GM18907 (cell line): ENCODE data around the gene GRK2.

Source experiments
- ATAC-seq: cut with Tn5 transposase; IDR thresholded peaks from one replicate; pipeline ENCODE4 v1.9.1; 2021; ENCODE audit warnings: mild to moderate bottlenecking, moderate library complexity; ENCODE audit not compliant: unreplicated experiment

Gene GRK2

DNA sequence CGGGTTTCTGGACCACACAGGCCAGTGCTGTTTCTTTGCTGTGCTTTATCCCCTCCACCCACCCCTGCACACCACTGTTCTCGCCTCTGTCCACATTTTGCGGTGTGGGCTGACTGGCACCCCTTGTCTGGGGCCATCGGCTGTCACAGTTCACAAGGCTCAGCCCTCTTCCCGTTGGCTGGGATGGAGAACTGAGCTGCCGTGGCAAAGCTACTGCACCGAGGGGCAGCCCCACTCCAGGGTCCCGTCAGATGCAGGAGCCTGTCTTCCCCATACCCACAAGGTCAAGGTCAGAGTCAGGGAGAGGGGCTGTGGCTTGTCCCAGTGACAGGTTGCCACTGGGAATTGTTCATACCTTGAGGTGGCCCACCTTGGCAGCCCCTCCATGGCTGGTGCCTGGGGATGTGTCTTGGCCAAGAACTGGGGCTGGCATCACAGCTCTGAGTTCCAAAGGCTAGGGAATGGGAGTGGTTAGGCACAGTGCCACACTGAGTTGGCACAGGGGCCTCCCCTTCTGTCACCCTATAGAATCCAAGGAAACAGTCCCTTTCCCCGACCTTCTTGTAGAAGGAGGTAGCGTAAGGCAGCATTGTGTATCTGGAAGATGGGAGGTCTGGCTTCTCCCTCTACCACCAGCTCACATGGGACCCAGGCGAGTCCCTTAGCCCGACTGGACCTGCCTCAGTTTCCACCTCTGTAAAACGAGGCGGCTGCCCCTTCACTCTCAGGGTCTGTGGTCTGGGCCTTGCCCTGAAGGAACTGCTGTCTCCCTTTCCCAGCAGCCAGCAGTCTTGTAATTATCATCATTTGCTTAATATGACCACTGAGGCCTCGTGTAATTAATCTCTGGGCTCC lies 3.4 kb downstream of the GRK2 start:
- no peak for ATAC-seq

DNA sequence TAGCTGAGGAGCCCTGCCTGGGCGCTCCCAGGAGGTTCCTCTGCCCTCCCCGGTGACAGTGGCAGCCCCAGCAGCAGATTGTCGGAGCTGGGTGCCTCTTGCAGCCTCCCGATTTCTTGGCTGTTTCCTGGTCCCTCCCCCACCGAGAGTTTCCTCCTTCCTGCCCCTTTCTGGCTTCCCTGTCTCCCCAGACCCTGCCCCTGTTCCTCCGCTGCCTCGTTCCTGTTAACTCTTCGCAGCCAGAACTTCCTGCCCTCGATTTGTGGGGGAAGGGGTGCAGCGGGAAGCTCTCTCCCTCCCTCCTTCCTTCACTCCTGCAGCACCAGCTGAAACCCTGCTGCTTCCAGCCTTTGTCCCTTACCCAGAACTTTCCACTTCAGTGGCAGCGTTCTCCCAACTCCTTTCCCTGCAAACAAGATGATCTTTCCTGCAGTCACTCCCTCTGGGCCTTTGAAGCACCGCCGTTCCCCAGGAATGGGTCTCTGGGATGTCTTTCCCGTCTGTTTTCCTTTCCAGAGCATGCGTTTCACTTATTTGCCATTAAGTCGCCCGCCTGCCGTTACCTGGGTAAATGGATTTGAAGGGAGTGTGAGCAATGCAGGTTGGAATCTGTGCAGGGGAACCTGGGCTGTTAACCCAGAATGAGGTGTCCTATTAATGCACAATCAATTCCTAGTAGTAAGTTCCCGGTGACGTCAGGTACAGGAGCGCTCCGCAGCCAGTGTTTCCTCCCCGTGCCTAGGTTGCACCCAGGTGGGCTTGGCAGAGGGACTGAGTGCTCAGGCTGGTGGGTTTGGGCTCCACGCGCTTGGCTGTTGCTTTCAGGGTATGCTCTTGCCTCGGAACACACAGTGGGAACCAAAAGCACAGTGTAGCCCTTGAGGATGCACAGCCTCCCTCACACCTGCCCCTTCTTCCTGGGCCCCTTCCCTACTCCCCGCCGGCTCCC lies 4.3 kb downstream of the GRK2 start:
- no peak for ATAC-seq

DNA sequence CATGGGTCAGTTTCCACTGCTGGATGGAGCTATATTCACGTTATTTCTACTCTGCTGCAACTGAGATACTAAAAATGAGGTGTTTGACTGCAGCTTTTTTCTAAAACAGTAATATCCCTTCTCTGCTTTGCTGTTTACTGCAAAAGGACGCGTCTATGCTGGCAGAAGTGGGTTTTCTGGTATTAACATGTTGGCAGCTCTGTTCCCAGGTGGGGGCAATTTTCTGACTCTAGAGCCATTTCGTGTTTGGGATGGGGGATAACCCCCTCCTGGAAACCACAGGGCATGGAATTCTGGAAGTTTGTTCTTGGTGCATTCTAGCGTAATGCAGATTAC lies 4.9 kb downstream of the GRK2 start:
- no peak for ATAC-seq

DNA sequence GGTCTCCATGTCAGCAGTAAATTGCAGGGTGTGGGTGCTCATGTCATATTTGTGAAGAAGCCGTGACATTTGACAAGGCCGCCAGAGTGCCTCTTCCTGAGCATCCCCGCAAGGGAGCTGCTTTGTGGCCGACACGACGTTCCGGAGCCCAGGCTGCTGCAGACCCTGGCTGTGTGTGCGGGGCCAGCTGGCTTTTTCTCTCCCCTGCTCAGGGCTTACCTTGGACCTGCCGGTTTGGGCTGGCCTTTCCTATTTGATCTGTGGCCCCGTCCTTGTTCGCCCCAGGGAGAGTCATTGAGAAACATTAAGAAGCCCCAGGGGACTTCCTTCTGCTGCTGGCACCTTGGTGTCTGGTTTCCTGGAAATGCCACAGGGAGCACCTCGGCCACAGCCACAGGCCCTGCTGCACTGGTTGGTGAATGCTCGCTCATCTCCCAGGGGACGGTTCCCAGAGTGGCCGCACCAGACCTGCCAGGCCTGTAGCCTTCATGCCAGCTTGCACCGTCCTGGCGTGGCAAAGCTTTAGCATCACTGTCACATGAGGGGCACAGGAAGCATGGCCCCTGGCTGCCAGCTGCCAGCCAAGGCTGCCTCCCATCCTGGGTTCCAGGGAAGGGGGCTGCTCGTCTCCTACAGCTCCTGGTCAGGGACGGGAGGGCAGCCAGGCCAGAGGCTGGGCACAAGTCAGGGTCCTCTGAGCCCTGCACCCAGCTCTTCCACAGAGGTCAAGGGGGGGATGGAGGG lies 5.4 kb downstream of the GRK2 start:
- ATAC-seq = no peak

DNA sequence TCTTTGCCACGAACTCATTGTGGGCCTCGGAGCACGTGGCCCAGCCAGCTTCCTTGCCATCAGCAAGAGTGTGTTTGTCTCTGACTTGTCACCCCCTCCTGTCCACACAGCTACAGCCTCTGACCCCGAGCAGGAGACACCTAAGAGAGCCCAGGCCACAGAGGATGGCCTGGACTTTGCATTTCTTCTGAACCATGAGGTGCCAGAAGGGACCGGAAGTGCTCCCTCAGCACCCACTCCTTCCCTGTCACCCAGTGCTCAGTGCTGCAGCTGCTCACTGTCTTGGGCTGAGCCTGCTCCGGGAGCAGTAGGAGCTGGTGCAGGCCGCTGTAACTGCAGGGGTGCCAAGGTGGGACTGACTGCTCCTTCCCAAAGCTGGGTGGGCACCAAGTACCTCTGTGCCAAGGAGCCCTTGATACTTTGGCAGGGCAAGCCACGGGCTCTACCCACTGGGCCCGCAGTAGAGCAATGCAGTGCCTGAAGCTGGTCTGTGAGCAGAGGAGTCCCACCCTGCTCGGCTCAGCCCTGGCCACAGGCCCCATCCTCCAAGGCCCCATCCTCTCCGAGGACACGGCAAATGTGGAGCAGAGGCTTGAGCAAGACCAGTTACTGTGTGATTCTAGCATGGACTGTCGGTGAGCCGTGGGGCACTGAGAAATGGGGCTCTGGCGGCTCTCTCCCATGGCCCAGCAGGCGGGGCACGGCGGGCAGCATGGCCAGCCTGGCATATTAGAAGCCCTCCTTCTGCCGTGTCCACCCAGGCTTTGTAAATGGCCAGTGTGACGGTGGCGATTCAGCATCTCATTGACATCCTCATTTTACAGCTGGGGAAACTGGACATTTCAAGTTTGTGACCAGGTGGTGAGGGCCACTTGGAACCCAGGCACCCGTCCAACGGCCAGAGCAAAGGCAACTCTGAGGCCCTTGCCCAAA lies 6.3 kb downstream of the GRK2 start:
- ATAC-seq = no peak

DNA sequence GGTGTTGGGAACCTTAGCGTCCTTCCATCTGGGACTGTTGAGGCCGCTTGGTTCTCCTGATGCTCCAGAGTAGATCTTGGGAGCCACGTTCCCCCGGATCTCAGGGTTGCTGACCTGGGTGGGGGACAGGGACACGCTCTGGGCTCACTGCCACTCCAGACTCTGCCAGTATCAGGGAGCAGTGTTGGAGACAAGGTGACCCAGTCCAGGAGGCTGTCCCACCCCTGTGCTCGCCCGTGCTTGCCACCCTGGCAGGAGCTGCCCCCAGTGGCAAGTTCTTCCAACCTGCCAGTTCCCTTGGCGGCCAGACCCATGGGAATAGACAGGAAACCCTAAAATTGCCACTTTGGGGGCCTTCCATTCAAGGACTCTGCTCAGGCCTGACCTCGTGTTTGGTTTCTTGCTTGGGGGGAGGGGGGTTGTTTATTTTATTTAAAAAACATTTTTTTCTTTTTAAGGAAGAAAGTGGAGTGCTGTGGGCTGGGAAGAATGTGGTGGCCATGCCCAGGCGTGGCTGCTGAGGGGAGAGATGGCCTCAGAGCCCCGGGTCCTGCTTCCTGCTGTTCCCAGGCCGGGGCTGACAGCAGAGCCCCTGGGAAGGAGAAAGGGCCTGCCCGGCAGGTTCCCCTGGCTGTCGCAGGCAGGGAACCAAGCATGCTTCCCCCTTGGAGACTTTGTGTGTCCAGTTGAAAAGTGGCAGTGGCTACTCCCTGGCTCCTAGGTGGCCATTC lies 7.2 kb downstream of the GRK2 start:
- ATAC-seq = no peak

DNA sequence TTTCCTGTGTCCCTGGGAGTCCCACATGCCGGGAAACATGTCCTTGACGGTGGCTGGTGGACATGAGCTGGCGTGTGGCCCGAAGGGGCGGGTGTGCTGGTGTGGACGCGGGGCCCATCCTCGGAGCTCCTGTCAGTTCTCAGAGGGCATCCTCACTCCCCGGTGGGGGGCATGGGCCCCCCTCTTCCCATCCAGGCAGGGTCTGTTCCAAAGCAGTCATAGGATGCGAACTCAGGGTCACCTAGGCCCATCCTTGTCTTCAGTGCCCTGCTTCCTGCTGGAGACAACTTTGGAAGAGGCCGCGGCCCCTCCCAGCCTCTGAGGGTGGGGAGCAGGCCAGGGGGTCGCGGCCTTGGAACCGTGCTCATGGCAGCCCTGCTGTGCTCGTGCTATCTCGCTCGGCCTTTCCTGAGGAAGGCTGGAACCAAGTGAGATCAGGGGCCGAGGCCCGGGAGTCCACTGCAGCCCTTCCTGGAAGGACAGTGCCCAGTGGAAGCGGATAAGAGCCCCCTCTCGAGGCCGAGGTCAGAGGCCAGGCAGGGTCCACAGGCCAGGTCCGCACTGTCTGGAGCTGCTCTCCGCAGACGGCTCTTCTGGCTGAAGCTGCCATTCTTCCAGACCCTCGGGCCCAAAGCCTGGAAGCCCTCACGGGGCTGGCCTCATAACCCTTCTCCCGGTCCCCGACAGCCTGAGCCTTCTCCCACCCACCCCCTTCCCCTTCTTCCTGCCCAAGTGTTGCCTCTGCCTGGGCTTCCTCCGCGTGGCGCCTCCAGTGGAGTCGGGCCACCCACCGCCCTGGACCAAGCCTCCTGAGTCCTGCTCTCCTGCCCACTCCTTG lies 8.7 kb downstream of the GRK2 start:
- no peak for ATAC-seq

DNA sequence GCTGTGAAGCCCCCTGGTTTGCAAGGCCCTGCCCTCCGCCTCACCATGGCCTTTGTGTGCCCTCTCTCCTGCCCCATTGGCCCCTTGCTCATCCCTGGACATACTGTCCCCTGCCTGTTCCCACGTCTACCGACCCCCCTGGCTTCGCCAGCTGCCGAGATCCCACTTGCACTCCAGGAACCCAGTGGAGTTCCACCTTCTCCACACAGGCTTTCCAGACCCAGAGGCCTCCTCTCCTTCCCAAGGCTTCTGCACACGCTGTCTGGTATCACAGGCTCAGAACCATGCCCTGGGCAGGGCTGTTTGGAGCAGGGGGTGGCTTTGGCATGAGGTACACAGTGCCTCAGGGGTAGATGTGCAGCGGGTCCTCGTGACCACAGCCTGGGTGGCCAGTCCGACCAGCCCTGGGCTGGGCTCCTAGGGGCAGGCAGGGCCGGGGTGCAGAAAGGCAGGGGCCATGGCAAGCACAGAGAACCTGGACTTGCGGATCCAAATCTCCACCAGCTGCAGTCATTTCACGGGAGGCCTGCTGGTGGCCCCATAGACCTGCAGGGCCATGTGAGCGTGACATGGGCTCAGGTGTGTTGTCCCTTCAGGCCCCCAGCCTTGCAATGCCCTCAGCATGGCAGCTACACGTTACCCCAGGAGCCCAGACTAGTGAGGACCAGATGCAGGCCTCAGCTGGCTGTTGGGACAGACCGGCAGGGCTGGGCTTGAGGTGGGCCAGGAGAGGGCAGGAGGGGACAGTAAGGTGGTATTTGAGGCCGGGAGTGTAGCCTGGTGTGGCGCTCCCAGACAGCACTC lies 9.5 kb downstream of the GRK2 start:
- ATAC-seq = no peak

DNA sequence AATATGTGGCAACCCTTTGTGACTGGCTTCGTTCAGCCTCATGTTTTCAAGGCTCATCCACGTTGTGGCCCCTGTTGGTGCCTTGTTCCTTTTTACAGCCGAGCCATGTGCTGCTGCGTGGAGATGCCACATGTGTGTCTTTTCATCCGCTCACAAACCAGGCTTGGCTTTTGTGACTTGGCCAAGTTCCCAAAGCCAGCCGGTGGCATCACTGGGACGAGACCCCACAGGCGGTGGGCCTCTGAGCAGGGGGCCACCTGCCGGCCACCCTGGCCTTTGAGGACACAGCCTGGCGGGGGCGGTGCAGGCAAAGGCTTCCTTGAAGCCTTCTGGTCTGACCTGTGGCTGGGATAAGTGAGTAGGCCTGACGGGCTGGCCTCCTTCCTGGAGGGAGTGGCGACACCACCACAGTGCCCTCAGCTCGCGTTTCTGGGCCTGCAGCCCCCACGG lies 10.5 kb downstream of the GRK2 start:
- peak; percentile 24 for ATAC-seq

DNA sequence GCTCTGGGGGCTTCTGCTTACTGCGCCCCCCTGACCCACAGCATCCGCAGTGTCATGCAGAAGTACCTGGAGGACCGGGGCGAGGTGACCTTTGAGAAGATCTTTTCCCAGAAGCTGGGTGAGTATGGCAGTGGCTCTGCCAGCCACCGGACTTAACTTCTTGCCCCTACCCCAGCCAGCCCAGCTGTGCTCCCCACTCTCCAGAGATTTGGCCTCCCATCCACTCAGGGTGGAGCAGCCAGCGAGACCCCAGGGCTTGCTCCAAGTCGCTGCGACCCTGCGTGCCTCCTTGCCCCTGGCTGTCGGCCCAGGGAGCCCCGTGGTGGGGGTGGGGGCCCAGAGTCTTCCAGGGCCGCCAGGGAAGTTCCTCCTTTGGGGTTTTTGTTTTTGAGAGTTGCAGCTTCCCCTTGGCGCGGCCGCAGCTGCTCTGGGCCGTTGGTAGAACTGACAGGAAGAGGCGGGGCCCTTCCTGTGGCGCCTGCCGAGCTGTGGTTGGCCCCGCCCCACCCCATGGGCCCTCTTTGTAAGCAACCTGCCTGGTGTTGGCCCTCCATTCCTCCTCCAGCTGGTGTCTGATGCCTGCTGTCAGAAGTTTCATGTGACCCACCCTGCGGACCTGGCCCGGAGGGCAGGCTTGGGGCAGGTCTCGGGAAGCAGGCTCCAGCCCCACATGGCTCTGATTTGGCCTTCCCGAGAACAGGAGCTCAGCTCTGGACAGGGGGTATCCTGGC lies 11.1 kb downstream of the GRK2 start:
- peak; percentile 59 for ATAC-seq

DNA sequence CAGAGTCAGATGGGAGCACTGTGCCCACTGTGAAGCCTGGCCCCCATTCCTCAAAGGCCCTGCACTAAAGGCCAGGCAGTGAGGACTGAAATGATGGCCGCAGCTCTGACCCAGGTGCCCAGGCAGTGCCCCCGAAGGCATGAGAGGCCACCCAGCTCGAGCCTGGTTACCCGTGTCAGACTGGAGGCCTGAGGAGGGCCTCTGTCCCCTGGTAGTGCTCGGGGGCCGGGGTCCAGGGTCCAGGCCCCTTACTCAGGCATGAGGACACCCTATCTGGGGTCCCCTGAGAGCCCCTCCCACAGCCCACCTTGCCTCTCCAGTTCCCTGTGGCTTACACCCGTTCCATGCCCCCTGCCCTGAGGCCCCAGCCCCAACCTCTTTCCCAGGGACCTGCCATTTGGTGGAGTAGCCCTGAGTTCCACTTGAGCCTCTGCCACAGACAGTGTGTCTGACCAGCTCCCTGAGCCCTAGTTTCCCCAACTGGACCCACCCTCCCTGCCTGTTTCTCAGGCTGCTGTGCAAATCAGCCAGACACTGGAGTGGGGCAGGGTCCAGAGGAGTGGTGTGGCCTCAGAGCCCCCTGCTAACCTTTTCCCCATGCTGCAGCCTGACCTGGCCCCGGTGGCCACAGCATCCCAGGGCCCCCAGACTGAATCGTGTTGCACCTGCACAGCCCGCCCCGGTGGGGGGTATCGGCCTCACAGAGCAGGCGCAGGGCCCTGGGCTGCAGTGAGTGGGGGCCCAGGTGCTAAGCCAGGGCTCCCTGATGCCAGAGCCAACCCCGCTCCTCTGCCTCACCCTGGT lies 12.1 kb downstream of the GRK2 start:
- ATAC-seq = no peak

DNA sequence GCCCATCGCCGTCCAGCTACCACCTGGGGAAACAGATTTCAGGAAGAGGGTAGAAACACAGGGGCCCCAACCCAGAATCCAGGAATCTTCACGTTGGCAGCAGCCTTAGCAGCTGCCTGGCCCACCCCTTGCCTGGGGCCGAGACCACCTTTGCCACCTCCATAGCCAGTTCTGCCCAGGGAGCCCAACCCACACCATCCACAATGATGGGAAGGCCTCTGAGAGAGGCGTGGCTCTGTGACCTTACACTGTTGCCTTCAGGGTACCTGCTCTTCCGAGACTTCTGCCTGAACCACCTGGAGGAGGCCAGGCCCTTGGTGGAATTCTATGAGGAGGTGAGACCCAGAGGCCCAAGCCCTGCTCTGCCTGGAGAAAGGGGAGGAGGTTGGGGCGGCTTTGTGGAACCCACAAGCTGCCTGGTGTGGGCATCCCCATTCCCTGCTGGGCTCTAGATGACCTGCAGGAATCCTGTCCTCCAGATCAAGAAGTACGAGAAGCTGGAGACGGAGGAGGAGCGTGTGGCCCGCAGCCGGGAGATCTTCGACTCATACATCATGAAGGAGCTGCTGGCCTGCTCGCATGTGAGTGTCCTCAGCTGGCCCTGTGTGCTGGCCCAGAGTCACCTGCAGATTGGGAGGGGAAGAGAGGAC lies 12.8 kb downstream of the GRK2 start:
- ATAC-seq = no peak

DNA sequence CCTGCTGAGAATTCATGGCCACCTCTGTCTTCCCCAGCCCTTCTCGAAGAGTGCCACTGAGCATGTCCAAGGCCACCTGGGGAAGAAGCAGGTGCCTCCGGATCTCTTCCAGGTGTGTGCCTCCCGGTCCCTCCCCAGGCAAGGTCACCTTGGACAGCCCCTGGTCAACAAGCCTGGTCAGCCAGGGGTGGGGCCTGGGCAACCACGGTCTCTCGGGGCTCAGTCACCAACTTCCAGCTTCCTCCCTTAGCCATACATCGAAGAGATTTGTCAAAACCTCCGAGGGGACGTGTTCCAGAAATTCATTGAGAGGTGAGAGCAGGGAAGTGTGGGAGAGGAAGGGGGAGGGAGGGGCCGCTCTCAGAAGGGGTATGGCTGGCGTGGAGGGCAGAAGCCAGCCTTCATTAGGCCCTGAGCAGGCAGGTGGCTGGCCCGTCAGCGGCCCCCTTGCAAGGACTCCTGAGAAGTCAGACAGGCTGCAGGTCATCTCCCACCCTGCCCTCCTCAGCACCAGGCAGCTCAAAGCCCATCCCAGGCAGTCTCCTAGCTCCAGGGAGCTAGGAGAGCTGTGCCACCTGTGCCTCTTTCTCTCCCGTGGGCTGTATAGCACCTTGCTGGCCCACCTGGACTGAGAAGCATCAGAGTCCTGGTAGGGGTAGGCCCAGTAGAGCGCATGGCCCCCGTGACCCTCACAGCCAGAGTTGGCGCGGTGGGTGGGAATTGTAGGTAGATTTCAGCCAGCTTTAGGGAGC lies 13.5 kb downstream of the GRK2 start:
- ATAC-seq = no peak

DNA sequence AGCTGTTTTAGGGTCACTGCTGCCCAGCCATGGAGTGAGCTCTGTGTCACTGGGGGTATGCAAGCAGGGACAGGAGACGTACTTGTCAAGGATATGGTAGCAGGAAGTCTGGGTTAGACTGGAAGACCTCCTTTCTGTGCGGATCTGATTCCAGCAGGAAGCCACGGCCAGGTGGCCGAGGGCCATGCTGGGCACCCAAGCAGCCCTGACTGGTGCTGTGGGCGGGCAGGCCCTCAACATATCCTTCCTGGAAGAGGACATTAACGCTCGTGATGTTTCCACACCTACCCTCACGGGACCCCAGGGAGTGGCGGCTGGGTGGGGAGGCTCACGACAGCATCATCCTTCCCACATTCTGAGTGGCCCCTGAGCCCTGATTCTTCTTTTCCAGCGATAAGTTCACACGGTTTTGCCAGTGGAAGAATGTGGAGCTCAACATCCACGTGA lies 14.1 kb downstream of the GRK2 start:
- ATAC-seq = no peak
